HepG2 (cell line): ENCODE measurements around the gene PSMB11. TPM values are rescaled to one million over a fixed set of nuclear protein-coding genes. Genes with fewer than 3 reads are reported as not detected.
A peak's percentile ranks its signal among the peaks of the same experiment; 100 is the strongest.

ENCODE experiments used
- EED ChIP-seq: sonication (generic); formaldehyde crosslinking; IDR thresholded peaks from 2 replicates; pipeline ENCODE4 v1.5.0; 2020; ENCODE audit warnings: mild to moderate bottlenecking, missing genetic modification reagents
- MIER3 ChIP-seq: IDR thresholded peaks from 2 replicates; pipeline ENCODE4 v1.6.1; 2016; ENCODE audit warnings: missing compliant biosample characterization, borderline replicate concordance
- NAIF1 ChIP-seq: sonication (generic); formaldehyde crosslinking; IDR thresholded peaks from 2 replicates; pipeline ENCODE4 v1.5.0; 2020; ENCODE audit warnings: mild to moderate bottlenecking, missing genetic modification reagents, borderline replicate concordance
- NCOA1 ChIP-seq: sonication (generic); formaldehyde crosslinking; IDR thresholded peaks from 2 replicates; pipeline ENCODE4 v1.9.0; 2021; ENCODE audit warnings: missing genetic modification reagents
- NCOA5 ChIP-seq: sonication (generic); formaldehyde crosslinking; IDR thresholded peaks from 2 replicates; pipeline ENCODE4 v1.4.0; 2020; ENCODE audit warnings: missing genetic modification reagents
- POLR2AphosphoS5 ChIP-seq: IDR thresholded peaks from 2 replicates; pipeline ENCODE4 v1.6.1; 2012; ENCODE audit warnings: low read depth, low read length
- TAF15 ChIP-seq: fragments of 200-400 bp; formaldehyde crosslinking; IDR thresholded peaks from one replicate; pipeline ENCODE4 v1.6.1; 2018; ENCODE audit warnings: mild to moderate bottlenecking, low read depth, low read length; ENCODE audit not compliant: poor library complexity, severe bottlenecking
- TBX3 ChIP-seq: fragments of 450-650 bp; IDR thresholded peaks from 2 replicates; pipeline ENCODE4 v1.6.1; 2017; ENCODE audit warnings: antibody characterized with exemption, mild to moderate bottlenecking, inconsistent platforms, borderline replicate concordance
- TGIF2 ChIP-seq: IDR thresholded peaks from 2 replicates; pipeline ENCODE4 v1.6.1; 2016; ENCODE audit warnings: control low read depth, missing compliant biosample characterization
- THYN1 ChIP-seq: sonication (generic); formaldehyde crosslinking; IDR thresholded peaks from 2 replicates; pipeline ENCODE4 v1.8.1; 2023; ENCODE audit warnings: low read depth, mild to moderate bottlenecking, moderate library complexity, missing genetic modification reagents, borderline replicate concordance
- ZC3H4 ChIP-seq: sonication (generic); formaldehyde crosslinking; IDR thresholded peaks from 2 replicates; pipeline ENCODE4 v1.4.0; 2020; ENCODE audit warnings: missing genetic modification reagents, borderline replicate concordance
- ZKSCAN1 ChIP-seq: fragments of 150-350 bp; IDR thresholded peaks from 2 replicates; pipeline ENCODE4 v1.6.1; 2014; ENCODE audit warnings: low read length
- ZNF136 ChIP-seq: sonication (generic); formaldehyde crosslinking; IDR thresholded peaks from 2 replicates; pipeline ENCODE4 v1.8.1; 2022; ENCODE audit warnings: low read depth, mild to moderate bottlenecking, moderate library complexity, missing genetic modification reagents
- ZNF333 ChIP-seq: sonication (generic); formaldehyde crosslinking; IDR thresholded peaks from 2 replicates; pipeline ENCODE4 v1.4.0; 2020; ENCODE audit warnings: mild to moderate bottlenecking, missing genetic modification reagents, borderline replicate concordance
- ZNF670 ChIP-seq: sonication (generic); formaldehyde crosslinking; IDR thresholded peaks from 2 replicates; pipeline ENCODE4 v1.8.0; 2022; ENCODE audit warnings: mild to moderate bottlenecking, missing genetic modification reagents, borderline replicate concordance
- ZNF879 ChIP-seq: sonication (generic); formaldehyde crosslinking; IDR thresholded peaks from 2 replicates; pipeline ENCODE4 v1.8.1; 2023; ENCODE audit warnings: missing genetic modification reagents
- polyA plus RNA-seq, 8 experiments: library from polyadenylated mRNA; depleted of rRNA in 3 of 8; stranded (reverse) in 7 of 8; unstranded in 1 of 8; fragments of >200 nt; fragmentation: Illumina TruSeq in 4 of 8; extraction: Trizol in 4 of 8; gene quantifications; 2 replicates each; pipeline versions ENCODE4 v1.2.1 to v1.2.3, GENCODE V29; 2011 to 2016; ENCODE audit warnings: low read depth in 4 of 8, missing spikeins in 1 of 8, mixed read lengths in 1 of 8; ENCODE audit not compliant: insufficient read depth in 1 of 8
- total RNA-seq, 5 experiments: library from RNA; depleted of rRNA; stranded (reverse); fragments of >200 nt; fragmentation: Illumina TruSeq; extraction: Trizol; gene quantifications; 2 replicates each; pipeline ENCODE4 v1.2.3, GENCODE V29; 2016; ENCODE audit warnings: low read depth in 1 of 5
- TF ChIP-seq, protein P1 (sequence below): IDR thresholded peaks from 2 replicates; pipeline ENCODE4 v1.6.1; 2016; ENCODE audit warnings: low read depth, borderline replicate concordance
- TF ChIP-seq, protein P2 (sequence below), 2 experiments: fragments of 450-650 bp in 1 of 2; sonication (generic) in 1 of 2; formaldehyde crosslinking in 1 of 2; IDR thresholded peaks; 2 replicates each; pipeline versions ENCODE4 v1.6.1 to v1.8.0; 2016 to 2022; ENCODE audit warnings: antibody characterized with exemption in 1 of 2, mild to moderate bottlenecking in 1 of 2, missing genetic modification reagents in 1 of 2
- TF ChIP-seq, protein P3 (sequence below): sonication (generic); formaldehyde crosslinking; IDR thresholded peaks from 2 replicates; pipeline ENCODE4 v1.8.0; 2022; ENCODE audit warnings: missing genetic modification reagents, mild to moderate bottlenecking, borderline replicate concordance

PSMB11 gene
- total and polyA plus RNA-seq, 2 of the 13 experiments (the other 11 are each of a cell fraction or from before 2014, with no cell fraction given) = not detected

- TF ChIP-seq TBX3 (no peak), ZNF879 (CRISPR knock-in tag) (no peak), NAIF1 (CRISPR knock-in tag) (no peak), TGIF2 (peak; percentile 55; the same call in 1 of the 2 replicates), ZNF670 (CRISPR knock-in tag) (no peak), NCOA5 (CRISPR knock-in tag) (no peak), TAF15 (no peak), NCOA1 (CRISPR knock-in tag) (no peak; the same call in 1 of the 2 replicates), POLR2AphosphoS5 (no peak), MIER3 (CRISPR knock-in tag) (no peak), ZC3H4 (CRISPR knock-in tag) (no peak; the same call in 1 of the 2 replicates), ZNF136 (no peak), ZNF333 (CRISPR knock-in tag) (no peak), ZKSCAN1 (no peak), EED (CRISPR knock-in tag) (no peak), THYN1 (CRISPR knock-in tag) (no peak)
- TF ChIP-seq, protein P1, sequence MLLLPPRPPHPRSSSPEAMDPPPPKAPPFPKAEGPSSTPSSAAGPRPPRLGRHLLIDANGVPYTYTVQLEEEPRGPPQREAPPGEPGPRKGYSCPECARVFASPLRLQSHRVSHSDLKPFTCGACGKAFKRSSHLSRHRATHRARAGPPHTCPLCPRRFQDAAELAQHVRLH (CRISPR knock-in tag) = 0 out of 2 replicates have a peak, but pooled peaks have one; percentile 0
- TF ChIP-seq, protein P2, sequence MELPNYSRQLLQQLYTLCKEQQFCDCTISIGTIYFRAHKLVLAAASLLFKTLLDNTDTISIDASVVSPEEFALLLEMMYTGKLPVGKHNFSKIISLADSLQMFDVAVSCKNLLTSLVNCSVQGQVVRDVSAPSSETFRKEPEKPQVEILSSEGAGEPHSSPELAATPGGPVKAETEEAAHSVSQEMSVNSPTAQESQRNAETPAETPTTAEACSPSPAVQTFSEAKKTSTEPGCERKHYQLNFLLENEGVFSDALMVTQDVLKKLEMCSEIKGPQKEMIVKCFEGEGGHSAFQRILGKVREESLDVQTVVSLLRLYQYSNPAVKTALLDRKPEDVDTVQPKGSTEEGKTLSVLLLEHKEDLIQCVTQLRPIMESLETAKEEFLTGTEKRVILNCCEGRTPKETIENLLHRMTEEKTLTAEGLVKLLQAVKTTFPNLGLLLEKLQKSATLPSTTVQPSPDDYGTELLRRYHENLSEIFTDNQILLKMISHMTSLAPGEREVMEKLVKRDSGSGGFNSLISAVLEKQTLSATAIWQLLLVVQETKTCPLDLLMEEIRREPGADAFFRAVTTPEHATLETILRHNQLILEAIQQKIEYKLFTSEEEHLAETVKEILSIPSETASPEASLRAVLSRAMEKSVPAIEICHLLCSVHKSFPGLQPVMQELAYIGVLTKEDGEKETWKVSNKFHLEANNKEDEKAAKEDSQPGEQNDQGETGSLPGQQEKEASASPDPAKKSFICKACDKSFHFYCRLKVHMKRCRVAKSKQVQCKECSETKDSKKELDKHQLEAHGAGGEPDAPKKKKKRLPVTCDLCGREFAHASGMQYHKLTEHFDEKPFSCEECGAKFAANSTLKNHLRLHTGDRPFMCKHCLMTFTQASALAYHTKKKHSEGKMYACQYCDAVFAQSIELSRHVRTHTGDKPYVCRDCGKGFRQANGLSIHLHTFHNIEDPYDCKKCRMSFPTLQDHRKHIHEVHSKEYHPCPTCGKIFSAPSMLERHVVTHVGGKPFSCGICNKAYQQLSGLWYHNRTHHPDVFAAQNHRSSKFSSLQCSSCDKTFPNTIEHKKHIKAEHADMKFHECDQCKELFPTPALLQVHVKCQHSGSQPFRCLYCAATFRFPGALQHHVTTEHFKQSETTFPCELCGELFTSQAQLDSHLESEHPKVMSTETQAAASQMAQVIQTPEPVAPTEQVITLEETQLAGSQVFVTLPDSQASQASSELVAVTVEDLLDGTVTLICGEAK (IDR thresholded peaks at IDR 0.05) = no peak
- TF ChIP-seq, protein P2 (CRISPR knock-in tag; IDR thresholded peaks at IDR 0.05) = no peak
- TF ChIP-seq, protein P3, sequence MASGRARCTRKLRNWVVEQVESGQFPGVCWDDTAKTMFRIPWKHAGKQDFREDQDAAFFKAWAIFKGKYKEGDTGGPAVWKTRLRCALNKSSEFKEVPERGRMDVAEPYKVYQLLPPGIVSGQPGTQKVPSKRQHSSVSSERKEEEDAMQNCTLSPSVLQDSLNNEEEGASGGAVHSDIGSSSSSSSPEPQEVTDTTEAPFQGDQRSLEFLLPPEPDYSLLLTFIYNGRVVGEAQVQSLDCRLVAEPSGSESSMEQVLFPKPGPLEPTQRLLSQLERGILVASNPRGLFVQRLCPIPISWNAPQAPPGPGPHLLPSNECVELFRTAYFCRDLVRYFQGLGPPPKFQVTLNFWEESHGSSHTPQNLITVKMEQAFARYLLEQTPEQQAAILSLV = no peak
These were observed 6.5 kb upstream of the PSMB11 start (continued) for GRCh38 chr14:23035303-23036144.
